HG02973 (cell line): ENCODE data around the gene CAPRIN2.

ENCODE experiments used
- ATAC-seq: cut with Tn5 transposase; IDR thresholded peaks from one replicate; pipeline ENCODE4 v1.9.1; 2021; ENCODE audit warnings: moderate library complexity; ENCODE audit not compliant: unreplicated experiment

The CAPRIN2 gene

DNA sequence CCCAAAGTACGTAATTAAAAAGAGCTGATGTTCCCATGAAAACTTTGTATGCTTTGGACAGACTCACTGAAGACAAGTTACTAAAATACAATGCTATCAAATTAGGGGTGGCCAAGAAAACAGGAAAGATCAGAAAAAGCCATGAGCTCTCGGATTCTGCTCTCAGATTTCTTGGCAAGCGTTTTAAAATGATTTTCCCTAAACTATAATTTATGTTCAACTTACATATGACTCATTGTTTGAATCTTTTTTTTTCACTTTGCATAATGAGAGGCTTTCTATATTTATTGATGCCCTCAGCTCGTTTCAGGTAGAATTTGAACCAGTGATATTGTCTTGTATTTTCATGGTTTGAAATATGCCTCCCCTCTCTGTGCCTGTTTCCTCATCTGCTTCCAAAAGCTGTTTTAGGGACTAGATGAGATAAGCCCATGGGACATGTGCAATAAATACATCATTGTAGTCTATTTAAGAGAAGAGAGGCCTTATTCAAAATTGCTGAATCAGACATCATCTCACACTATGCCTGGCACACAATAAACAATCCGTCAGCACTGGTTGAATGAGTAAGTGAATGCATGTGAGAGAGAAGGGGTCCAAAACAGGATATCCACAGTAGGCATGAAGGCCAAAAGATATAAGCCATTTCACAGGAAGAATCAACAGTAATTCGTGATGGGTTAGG, 54.4 kb downstream of the CAPRIN2 start:
- no peak for ATAC-seq

DNA sequence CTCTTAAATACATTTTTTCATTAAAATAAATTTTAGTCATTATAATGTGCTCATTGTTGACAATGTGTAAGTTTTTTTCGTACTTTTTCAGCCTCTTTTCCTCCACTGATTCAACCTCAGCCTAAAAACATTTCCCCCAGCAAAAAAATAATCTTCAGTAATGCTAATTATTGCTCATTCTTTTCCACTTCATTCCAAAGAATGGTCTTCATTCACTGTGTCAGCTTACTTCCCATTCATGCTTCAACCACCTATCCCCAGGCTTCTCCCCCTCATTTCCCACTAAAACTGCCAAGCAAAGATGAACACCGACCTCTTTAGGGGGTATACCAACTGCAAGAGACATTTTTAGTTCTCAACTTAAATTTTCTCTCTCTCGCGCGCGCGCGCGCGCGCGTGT, 56.4 kb downstream of the CAPRIN2 start:
- ATAC-seq, result no peak

DNA sequence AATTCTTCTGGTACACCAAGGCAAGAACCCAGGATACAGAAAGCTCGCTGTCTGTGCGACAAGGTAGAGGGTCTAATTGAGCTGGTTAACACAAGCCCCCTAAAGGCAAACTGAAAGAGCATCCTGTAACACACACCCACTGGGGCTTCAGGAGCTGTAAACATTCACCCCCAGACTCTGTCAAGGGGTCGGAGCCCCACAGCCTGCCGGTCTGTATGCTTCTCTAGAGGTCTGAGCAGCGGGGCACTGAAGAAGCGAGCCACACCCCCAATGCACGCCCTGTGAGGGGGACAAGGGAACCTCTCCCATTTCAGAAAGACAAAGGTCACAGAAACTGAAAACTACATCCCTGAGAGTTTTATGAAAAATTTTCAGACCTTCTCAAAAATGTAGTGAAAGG, 57.8 kb downstream of the CAPRIN2 start:
- no peak for ATAC-seq

DNA sequence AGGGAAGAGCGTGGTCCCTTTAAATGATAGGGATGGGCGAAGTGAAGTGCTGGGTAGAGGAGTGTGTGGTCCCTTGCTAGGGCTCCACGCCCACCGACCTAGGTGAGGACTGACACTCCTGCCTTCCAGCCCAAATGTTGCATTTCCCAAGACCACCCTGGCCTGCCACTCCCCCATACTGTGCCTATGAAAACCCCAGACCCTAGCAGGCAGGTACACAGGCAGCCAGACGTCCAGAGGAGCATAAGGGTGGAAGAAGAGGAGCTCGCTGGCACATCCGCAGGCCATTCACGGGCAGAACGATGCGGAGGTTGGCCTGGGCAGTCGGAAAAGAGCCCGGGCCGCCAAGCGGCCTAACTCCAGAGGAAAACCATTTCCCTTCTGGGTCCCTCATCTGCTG, 58.3 kb downstream of the CAPRIN2 start:
- no peak for ATAC-seq

DNA sequence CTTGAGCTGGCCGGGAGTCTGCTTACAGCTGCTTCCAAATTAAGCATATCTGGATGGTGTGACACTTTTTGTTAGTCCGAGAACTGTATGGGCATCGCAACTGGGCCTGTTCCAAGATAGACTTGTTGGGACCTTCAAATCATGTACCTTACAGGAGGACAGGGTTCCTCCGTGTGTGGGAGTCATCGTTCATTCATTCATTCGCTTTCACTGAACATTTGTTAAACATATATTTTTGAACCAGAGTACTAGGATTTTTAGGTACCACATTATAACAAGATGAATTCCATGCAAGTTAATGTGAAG, 58.7 kb downstream of the CAPRIN2 start:
- ATAC-seq, result peak; percentile 16

DNA sequence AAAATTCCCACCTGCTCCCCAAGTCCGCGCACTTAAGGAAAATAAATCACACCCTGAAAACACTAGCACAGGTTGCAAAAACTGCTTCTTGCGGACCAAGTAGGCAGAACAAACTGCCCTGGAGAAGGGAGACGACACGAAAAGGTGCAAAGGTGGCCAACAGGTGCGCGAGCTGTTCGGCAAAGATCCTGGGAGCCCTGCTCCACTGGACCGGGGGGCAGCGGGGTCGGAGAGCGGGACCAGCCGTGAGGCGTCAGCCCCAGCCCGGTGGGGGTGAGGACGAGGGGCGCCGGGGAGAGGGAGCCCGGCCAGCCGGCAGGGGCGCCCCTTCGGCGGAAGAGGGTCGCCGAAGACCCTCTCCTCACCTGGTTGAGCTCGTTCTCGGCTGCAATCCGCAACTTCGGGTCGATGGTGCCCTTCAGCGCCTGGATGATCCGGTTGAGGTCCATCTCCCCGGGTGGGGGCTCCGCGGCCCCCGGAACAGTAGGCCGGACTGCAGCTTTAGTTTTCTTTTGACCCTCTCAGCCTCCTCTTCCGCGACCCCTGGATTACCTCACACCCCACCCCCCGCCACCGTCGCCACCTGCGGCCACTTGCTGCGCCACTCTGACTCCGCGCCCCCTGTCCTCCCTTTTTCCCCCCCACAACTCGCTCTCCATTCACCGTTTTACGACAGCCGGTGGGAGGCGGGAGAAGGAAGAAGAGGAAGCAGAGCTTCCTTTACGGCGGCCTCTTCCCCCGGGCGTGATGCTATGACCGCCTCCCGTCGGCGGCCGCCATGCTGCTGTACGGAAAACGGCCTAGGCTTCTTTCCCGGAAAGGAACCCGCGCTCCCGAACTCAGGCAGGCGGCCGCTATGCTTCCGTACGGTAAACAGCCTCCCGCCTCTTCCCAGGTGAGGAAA, 59.3 kb downstream of the CAPRIN2 start, which contains the start of gene IPO8:
TSS of gene IPO8 (minus strand) at position 671 of the 904 bp plus-strand sequence. CDS start at position 449, 222 bp downstream.
- peak; percentile 66 for ATAC-seq

DNA sequence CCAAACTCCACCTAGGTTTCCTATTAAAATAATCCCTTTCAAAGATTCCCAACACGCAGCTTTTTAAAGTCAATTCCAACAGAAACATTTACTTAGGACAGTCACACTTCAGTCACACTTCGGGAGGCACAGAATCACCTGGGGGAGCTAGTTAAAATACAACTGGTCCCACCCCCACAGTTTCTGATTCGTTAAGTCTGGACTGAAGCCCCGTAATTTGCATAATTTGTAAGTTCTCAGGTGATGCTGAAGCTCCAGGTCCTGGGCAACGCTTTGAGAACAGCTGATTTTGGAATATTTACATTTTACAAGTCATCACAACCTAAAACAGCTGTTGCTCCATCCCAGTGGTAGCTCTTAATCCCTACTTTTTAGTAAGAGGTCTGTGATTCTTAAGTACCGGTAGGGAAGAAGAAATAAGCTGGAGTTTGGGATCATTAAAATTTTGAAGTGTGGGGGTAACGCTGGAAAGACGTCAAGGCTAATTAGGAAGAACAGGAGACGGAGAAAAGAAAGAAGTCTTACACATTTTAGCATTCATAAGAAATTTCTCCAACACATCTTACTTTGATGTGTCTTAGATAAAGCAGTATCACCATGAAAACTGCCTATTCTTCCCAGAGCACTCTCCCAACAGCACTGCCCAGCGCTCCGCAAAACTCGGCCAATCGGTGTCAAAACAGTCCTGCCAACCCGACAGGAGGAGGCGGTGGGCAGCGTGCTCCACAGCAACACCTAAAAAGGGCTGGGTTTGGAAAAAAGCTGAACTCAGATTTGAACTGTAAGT, 60.1 kb downstream of the CAPRIN2 start:
- ATAC-seq, result no peak

DNA sequence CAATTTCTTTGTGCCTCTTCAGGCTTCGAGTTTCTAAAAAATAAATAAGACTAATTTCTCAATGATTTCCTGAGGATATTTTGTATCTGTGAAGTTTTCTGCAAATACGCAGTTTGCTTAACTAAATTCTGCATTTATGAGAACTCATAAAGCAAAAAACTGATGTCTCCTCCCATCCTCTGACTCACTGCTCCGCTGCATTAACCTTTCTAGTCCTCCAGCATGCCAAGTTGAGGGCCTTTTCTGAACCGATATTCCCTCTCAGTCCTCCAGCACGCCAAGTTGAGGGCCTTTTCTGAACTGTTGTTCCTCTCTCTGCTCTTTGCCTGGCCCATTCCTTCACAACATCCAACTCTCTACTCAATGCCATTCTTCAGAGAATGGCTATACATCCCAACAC, 62.3 kb downstream of the CAPRIN2 start:
- no peak for ATAC-seq

DNA sequence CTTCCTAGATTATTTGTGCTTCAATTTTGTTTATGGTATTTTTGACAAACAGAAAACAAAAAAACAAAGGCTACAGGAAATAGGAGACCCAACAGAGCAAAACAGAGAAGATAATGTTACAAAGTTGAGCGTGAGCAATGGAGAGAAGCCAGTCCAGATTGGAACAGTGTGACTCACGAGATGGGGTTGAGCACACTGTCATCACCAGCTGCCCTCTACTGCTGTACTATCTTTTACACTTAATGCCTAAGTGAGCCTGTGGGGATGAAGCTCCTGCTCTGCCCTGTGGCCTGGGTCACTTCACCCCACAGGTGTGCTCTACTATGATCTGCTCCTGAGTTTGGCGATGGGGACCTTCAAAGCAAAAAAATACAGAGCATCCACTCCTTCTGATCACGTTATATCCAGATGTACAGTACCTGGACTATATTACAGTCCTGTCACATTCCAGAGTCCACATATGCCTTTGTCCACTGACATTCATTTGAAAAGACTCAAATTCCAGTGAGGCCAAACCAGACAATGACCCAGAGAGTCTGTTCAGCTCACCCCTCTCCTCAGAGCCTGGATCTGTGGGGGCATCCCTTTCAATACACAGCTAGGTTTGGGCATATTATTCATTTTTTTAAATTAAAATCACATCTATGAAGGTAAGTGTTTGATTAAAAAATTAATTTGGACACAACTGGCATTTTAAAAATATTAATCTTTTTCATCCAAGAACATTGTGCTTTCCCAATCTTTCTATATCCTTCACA, 63.5 kb downstream of the CAPRIN2 start:
- ATAC-seq, result no peak

DNA sequence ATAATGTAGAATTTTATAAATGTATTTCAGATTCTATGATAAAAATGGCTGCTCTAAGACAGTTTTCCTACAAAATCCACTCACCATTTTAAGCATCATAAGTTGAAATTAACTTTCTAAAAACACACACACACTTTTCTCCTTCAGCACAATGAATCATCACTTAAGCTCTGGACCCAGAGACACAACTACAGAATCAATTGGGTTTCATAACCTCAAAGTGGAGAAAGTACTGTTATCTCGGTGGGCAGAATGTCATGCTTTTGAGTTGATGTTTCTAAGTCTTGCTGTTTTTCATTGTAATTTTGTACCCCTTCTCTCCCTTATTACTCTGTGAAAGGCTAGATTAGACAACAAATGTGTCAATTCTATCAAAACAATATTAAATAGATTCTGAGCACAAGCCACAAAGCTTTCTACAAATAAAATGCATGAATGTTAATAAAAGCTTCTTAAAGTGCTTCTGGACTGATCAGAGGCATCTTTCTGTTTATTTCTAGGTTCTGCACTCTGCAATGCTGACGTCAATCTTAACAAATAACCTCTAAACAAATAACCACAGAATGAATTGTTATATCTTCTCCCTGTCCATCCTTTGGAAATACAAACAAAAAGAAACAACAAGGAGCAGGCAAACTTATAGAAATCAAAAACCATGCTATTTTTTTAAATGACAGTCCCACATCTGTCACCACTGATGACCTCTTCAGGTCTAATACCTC, 67.3 kb downstream of the CAPRIN2 start:
- ATAC-seq, result no peak

DNA sequence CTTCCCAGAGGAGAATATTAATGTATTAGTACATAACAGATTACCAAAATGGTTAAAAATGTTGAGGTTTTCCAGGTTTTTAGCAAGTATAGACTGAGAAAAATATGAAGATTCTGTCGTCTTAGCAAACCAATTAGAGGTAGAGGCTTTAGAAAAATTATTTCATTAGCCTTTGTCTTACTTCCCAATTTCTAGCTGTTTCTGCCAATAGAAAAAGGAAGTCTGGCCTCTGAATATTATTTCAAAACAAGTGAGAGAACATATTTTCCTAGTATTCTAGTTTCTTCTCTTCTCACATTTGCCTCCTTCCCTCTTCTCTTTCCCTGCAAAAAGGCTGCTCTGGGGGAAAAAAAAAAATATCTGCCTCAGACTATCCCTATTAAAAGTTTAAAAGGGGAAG, 75.5 kb downstream of the CAPRIN2 start:
- ATAC-seq, result no peak

DNA sequence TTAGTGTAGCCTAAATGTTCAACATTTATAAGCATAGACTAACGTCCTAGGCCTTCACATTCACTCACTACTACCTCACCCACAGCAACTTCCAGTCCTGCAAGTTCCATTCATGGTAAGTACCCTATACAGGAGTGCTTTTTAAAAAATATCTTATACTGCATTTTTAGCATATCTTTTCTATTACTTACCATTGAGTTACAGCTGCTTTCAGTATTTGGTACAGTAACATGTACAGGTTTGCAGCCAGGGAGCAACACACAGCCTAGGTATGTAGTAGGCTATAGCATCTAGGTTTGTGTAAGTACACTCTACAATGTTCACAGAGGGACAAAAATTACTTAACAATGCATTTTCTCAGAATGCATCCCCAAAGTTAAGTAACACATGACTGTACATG, 76.5 kb downstream of the CAPRIN2 start:
- ATAC-seq, result no peak

DNA sequence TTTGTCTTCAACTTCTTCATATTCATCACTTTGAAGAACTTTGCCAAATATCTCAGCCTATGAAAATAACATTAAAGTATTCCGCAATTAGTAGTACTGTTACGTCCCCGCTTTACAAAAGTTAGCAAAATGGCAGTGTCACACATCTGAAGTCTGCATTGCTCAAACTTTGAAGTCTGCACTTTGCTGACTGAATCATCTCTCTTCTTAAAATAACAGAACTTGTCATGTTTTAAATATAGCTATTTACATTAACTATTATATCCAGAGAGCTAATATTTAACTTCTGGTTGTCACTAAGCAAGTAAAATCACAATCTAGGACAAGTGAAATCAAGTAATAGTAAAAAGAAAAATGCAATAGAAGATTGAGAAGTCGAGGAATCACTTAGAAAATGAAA, 93.5 kb downstream of the CAPRIN2 start:
- ATAC-seq, result no peak
